Smooth muscle cell (in vitro differentiated cells): ENCODE measurements around the gene DLD. TPM values are rescaled to one million over a fixed set of nuclear protein-coding genes. Genes with fewer than 3 reads are reported as not detected.

Source experiments
- DNase-seq: peaks from one replicate; lab custom pipeline; 2025; ENCODE audit not compliant: unreplicated experiment; lab: John Stamatoyannopoulos, UW
- H2AFZ ChIP-seq: fragments of 200-600 bp; sonication (generic); 2 replicates; pipeline ENCODE4 v1.6.0; 2016; ENCODE audit warnings: antibody characterized with exemption, low read depth, mild to moderate bottlenecking
- H3F3A ChIP-seq: fragments of 200-600 bp; sonication (generic); 2 replicates; pipeline ENCODE4 v1.6.0; 2017; ENCODE audit warnings: antibody characterized with exemption, low read depth
- H3K27ac ChIP-seq: fragments of 200-600 bp; sonication (generic); 2 replicates; pipeline ENCODE4 v1.5.1; 2016; ENCODE audit warnings: low read depth, mild to moderate bottlenecking
- H3K27me3 ChIP-seq: fragments of 200-600 bp; sonication (generic); 2 replicates; pipeline ENCODE4 v1.6.1; 2016; ENCODE audit warnings: low read depth, mild to moderate bottlenecking
- H3K36me3 ChIP-seq: fragments of 200-600 bp; sonication (generic); 2 replicates; pipeline ENCODE4 v1.5.1; 2016; ENCODE audit warnings: low read depth
- H3K4me1 ChIP-seq: fragments of 200-600 bp; sonication (generic); 2 replicates; pipeline ENCODE4 v1.5.1; 2016; ENCODE audit warnings: low read depth
- H3K4me2 ChIP-seq: fragments of 200-600 bp; sonication (generic); 2 replicates; pipeline ENCODE4 v1.6.0; 2016; ENCODE audit warnings: mild to moderate bottlenecking
- H3K4me3 ChIP-seq: fragments of 200-600 bp; sonication (generic); 2 replicates; pipeline ENCODE4 v1.5.1; 2016; ENCODE audit warnings: mild to moderate bottlenecking
- H3K79me2 ChIP-seq: fragments of 200-600 bp; sonication (generic); 2 replicates; pipeline ENCODE4 v1.6.0; 2016; ENCODE audit warnings: low read depth, mild to moderate bottlenecking
- H3K9ac ChIP-seq: fragments of 200-600 bp; sonication (generic); 2 replicates; pipeline ENCODE4 v1.6.0; 2016; ENCODE audit warnings: low read depth
- H3K9me3 ChIP-seq: fragments of 200-600 bp; sonication (generic); replicated peaks from 2 replicates; pipeline ENCODE4 v1.5.1; 2016; ENCODE audit warnings: low read depth
- H4K20me1 ChIP-seq: fragments of 200-600 bp; sonication (generic); 2 replicates; pipeline ENCODE4 v1.6.0; 2016; ENCODE audit warnings: low read depth
- CTCF ChIP-seq: fragments of 200-600 bp; sonication (generic); IDR thresholded peaks from 2 replicates; pipeline ENCODE4 v1.5.1; 2017; ENCODE audit warnings: borderline replicate concordance, mild to moderate bottlenecking, antibody characterized with exemption; ENCODE audit not compliant: insufficient read depth, poor library complexity, severe bottlenecking
- WGBS: methylation state at CpG from one replicate; pipeline ENCODE4 v1.1.7; 2016; ENCODE audit warnings: low lambda C conversion rate; 5-methylcytosine and 5-hydroxymethylcytosine counted together
- polyA plus RNA-seq: library from polyadenylated mRNA; unstranded; fragments of >200 nt; fragmentation: Nextera tagmentation; extraction: Ambion mirVana; gene quantifications from 2 replicates; pipeline ENCODE4 v1.2.1, GENCODE V29; 2016
- total RNA-seq: library from RNA; depleted of rRNA; stranded (reverse); fragments of >200 nt; gene quantifications from 2 replicates; pipeline ENCODE4 v1.2.3, GENCODE V29; 2014

DLD gene
- total and polyA plus RNA-seq, 2 experiments from 2014 or later = 71.4 to 165 TPM

- Histone ChIP-seq H3K9ac (no peak overlapping the region), H3K27me3 (no peaks in the 10 kb centered on the region), H2AFZ (no peak overlapping the region), H3K9me3 (no peaks in the 10 kb centered on the region), H4K20me1 (peaks cover 13% of the 10 kb centered on the region), H3F3A (peaks cover 28% of the 10 kb centered on the region), H3K4me2 (no peak overlapping the region), H3K36me3 (peaks cover 8% of the 10 kb centered on the region), H3K4me3 (no peak overlapping the region), H3K4me1 (peaks cover 33% of the 10 kb centered on the region), H3K27ac (peak overlapping the region; percentile 32), H3K79me2 (no peaks in the 10 kb centered on the region)
- WGBS = 95% methylated on average over 14 of the region's 14 CpGs
- no peak for TF ChIP-seq CTCF
- no peak for DNase-seq
These were observed 60.3 kb downstream of the DLD start for GRCh38 chr7:107951172-107951787.

- Histone ChIP-seq H3K4me2 (no peak overlapping the region), H3K27me3 (no peaks in the 10 kb centered on the region), H3K4me1 (peaks cover 28% of the 10 kb centered on the region), H3K36me3 (peaks cover 12% of the 10 kb centered on the region), H4K20me1 (peaks cover 13% of the 10 kb centered on the region), H3K27ac (peak overlapping the region; percentile 32), H3K9me3 (no peaks in the 10 kb centered on the region), H3K79me2 (peaks cover 4% of the 10 kb centered on the region), H2AFZ (no peak overlapping the region), H3F3A (peaks cover 28% of the 10 kb centered on the region), H3K4me3 (no peak overlapping the region), H3K9ac (no peak overlapping the region)
- DNase-seq = no peak
- no peak for TF ChIP-seq CTCF
- WGBS = 81% methylated on average over 9 of the region's 9 CpGs
These were observed 60.9 kb downstream of the DLD start for GRCh38 chr7:107951896-107952295.

- no peak for DNase-seq
- no peaks in the 10 kb centered on the region for H3K27me3 ChIP-seq
- peaks cover 21% of the 10 kb centered on the region for H4K20me1 ChIP-seq
- H2AFZ ChIP-seq = no peak overlapping the region
- no peak for TF ChIP-seq CTCF
- peaks cover 28% of the 10 kb centered on the region for H3K4me1 ChIP-seq
- H3K27ac ChIP-seq = peak overlapping the region; percentile 37
- no peaks in the 10 kb centered on the region for H3K9me3 ChIP-seq
- H3K9ac ChIP-seq = no peak overlapping the region
- H3K36me3 ChIP-seq = peaks cover 27% of the 10 kb centered on the region
- peaks cover 24% of the 10 kb centered on the region for H3F3A ChIP-seq
- no peak overlapping the region for H3K4me3 ChIP-seq
- WGBS = 82% methylated on average over 10 of the region's 10 CpGs
- peaks cover 7% of the 10 kb centered on the region for H3K79me2 ChIP-seq
- H3K4me2 ChIP-seq = no peak overlapping the region
These were observed 62.4 kb downstream of the DLD start for GRCh38 chr7:107953265-107953923.
